GM19193 (cell line): Measurements from ENCODE around the gene SLC22A15.

ENCODE experiments used
- POLR2A ChIP-seq: IDR thresholded peaks from 4 replicates; pipeline ENCODE4 v1.6.1; 2011; ENCODE audit not compliant: insufficient read depth, insufficient read length; ENCODE audit errors: extremely low read depth

Gene SLC22A15

GRCh38 chr1:115976062-115976920 lies at the start of gene SLC22A15:
Gene SLC22A15, plus strand, starts transcription at chr1:115976513. Its CDS starts 115 bp downstream, at chr1:115976628.
- peak; percentile 38 for TF ChIP-seq POLR2A

- TF ChIP-seq POLR2A, result no peak
These were observed 48.3 kb upstream of the SLC22A15 start for GRCh38 chr1:115927971-115928370.

- no peak for TF ChIP-seq POLR2A
These were observed 46.4 kb upstream of the SLC22A15 start for GRCh38 chr1:115929881-115930280.

- no peak for TF ChIP-seq POLR2A
These were observed 42.7 kb upstream of the SLC22A15 start for GRCh38 chr1:115933625-115934024.

GRCh38 chr1:115939455-115939854 lies 36.9 kb upstream of the SLC22A15 start:
- TF ChIP-seq POLR2A, result no peak

GRCh38 chr1:115946116-115946515 lies 30.2 kb upstream of the SLC22A15 start:
- no peak for TF ChIP-seq POLR2A

GRCh38 chr1:115949156-115949555 lies 27.2 kb upstream of the SLC22A15 start:
- TF ChIP-seq POLR2A, result no peak

- TF ChIP-seq POLR2A, result no peak
These were observed 24.8 kb upstream of the SLC22A15 start for GRCh38 chr1:115951560-115951959.

GRCh38 chr1:115952547-115952946 lies 23.8 kb upstream of the SLC22A15 start:
- TF ChIP-seq POLR2A, result no peak

- no peak for TF ChIP-seq POLR2A
These were observed 23.1 kb upstream of the SLC22A15 start for GRCh38 chr1:115953180-115953579.

- no peak for TF ChIP-seq POLR2A
These were observed 21.6 kb upstream of the SLC22A15 start for GRCh38 chr1:115954684-115955083.

GRCh38 chr1:115955228-115955627 lies 21.1 kb upstream of the SLC22A15 start:
- no peak for TF ChIP-seq POLR2A

GRCh38 chr1:115958866-115959265 lies 17.4 kb upstream of the SLC22A15 start:
- TF ChIP-seq POLR2A, result no peak

GRCh38 chr1:115969509-115969908 lies 6.8 kb upstream of the SLC22A15 start:
- no peak for TF ChIP-seq POLR2A

- no peak for TF ChIP-seq POLR2A
These were observed 3.2 kb upstream of the SLC22A15 start for GRCh38 chr1:115973154-115973553.

- TF ChIP-seq POLR2A, result no peak
These were observed 698 bp upstream of the SLC22A15 start for GRCh38 chr1:115975569-115976061.
